Astrocyte of the spinal cord (primary cell): ENCODE measurements around the gene KMT5C.

Experiments used
- DNase-seq: peaks from one replicate; pipeline ENCODE4 v3.0.0; 2011; ENCODE audit warnings: low read depth, low spot score
- H3K4me3 ChIP-seq: 2 replicates; pipeline ENCODE4 v1.5.1; 2011; ENCODE audit warnings: low read depth, mild to moderate bottlenecking, low read length, moderate library complexity
- CTCF ChIP-seq: IDR thresholded peaks from 2 replicates; pipeline ENCODE4 v1.5.1; 2012; ENCODE audit warnings: low read depth, mild to moderate bottlenecking, low read length, inconsistent platforms
- in situ Hi-C: cut with HindIII; loops from 2 replicates; pipeline ENCODE4 v1.10.0; 2017; ENCODE audit warnings: low sequenced_read_pairs

Gene KMT5C

DNA sequence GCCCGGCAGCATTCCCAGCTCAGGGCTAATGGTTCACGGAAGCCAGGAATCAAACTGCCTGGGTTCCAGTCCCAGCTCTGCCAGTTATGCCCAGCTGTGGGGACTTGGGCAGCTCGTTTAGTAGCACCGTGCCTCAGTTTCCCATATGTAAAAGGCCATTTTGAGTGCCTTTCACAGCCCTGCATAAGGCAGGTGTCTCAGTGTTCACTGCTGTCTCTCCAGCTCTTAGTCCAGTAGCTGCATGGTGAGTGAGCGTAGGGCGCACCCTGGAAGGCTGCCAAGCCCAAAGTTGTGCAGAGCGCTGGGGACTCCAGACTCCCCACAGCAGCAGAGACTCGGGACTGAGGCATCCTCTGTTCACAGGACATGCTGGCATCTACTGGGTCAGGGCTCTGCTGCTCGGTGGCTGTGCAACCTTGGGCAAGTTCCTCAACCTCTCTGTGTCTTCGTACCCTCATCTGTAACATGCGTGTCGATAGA is 51.6 kb downstream of the KMT5C start:
- H3K4me3 ChIP-seq, result no peak overlapping the region
- in situ Hi-C loops, result loop anchor here (10.0 kb wide), 1 partner anchor 216 kb away; no protein-coding TSS in a partner anchor
- no peak for DNase-seq
- no peak for TF ChIP-seq CTCF

- no peak for DNase-seq
- TF ChIP-seq CTCF, result no peak
- in situ Hi-C loops, result loop anchor here (10.0 kb wide), 1 partner anchor 217 kb away; no protein-coding TSS in a partner anchor
- H3K4me3 ChIP-seq, result no peak overlapping the region
Measured at GRCh38 chr19:55391702-55392615, 52.3 kb downstream of the KMT5C start.

GRCh38 chr19:55392820-55393761 is 53.4 kb downstream of the KMT5C start:
- H3K4me3 ChIP-seq, result no peak overlapping the region
- in situ Hi-C loops, result loop anchor here (10.0 kb wide), 1 partner anchor 218 kb away; no protein-coding TSS in a partner anchor
- DNase-seq, result no peak
- no peak for TF ChIP-seq CTCF
